Measurements from ENCODE around the gene WDR33.
A peak's percentile ranks its signal among the peaks of the same experiment; 100 is the strongest.

Gene WDR33

DNA sequence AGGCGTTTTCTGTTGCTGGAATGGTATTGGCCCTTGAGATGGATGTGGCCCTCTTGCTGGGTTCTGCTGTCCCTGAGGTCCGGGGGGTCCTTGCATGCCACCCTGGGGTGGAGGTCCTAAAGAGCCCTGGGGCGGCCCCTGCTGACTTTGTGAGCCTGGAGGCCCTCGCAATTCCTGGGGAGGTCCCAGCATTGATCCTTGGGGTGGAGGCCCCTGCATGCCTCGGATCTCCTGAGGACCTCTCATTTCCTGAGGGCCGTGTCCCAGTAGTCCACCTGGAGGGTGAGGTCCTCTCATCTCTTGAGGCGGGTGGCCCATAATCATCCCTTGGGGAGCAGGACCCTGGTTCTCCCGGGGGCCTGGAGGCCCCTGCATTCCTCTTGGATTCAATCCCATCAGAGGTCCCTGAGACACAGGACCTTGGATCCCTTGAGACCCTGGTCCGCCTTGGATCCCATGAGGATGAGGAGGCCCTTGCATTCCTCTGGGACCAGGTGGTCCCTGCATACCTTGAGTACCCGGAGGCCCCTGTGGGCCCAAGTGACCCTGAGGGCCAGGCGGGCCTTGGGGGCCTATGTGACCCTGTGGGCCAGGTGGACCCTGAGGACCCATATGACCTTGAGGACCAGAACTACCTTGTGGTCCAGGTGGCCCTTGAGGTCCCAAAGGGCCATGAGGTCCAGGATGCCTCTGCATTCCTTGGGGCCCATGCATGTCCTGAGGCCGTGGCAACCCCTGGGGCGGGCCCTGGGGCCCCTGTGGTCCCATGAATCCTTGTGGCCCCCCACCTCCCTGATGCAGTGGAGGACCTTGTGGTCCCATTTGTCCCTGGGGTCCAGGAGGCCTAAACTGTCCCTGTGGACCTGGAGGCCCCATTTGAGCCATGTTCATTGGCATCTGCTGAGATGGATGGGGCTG, 91.4 kb downstream of the WDR33 start:
- DNase-seq (ENCODE audit: low read depth): no peak

DNA sequence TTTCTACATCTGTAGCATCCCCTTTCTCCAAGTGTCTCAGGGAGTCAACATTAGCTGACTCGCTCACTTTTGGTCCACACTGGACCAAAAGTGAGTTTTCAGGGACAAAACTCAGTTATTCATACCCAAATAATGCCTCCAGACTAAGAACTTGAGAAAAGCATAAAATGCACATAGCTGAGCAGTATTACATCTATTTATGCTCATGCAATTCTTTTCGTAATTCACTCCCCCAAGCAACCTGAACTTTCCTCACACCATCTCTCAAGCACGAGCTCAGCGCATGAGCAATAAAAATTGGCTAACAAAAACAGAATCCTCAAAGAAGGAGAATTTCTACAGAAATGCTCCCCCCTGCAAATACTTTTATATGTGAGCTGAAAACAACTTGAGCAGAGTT, 92.7 kb downstream of the WDR33 start:
- no peak for DNase-seq (ENCODE audit: low read depth)

GRCh38 chr2:127715778-127716449, 95.1 kb downstream of the WDR33 start:
- no peak for DNase-seq (ENCODE audit: low read depth)

DNA sequence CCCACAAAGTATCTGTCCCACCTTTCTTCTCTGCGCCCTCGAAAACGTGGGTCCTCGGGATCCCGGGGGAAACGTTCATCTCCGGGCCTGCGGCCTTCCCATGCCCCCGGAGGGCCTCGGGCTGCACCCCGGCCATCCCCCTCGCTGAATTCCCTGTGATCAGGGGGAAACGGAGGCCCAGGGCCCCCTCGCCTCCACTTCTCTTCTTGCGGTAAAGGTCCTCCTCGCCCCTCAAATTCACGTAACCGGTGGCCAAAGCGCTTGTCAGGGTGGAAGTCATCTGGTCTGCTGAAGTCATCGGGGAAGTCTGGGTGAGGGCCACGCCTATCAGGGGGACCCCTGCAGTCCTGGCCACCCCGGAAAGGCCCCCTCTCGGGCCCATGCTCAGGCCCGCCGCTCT, 97.4 kb downstream of the WDR33 start:
- no peak for DNase-seq (ENCODE audit: low read depth)

GRCh38 chr2:127712999-127713398, 98.0 kb downstream of the WDR33 start:
- no peak for DNase-seq (ENCODE audit: low read depth)

- DNase-seq (ENCODE audit: low read depth): no peak
These were observed 101.6 kb downstream of the WDR33 start for GRCh38 chr2:127709336-127709735.

DNA sequence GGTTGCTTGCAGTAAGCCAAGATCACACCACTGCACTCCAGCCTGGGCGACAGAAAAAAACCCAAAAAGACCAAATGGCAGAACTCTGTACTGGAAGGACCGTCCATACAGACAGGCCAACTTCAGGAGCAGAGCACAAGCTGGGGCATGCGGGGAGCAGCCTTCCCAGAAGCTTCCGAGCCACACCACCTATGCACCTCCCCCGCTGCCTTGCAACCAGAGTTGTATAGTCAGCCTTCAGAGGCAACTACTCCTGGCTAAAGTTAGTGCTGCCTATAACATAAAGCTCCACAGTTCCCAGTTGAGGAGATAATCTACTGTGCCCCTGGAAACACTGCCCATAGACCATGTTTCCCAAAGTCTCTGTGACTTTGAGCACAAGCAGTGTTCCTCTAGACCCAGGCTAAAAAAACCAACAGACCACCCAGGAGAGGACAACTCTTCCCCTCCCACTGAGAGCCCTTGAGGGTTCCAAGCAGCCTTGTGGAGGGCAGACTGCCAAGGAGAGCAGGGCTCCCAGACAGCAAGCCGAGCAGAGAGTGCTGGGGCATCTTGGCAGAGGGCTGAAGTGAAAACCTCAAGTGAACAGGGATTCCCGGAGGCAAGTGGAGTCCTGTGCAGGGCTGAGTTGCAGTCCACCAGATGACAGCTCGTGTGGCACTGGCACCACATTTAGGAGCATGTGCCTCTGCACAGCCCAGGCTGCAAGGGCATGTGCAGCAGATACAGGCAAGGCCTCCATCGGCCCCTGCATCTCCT, 102.9 kb downstream of the WDR33 start:
- DNase-seq (ENCODE audit: low read depth): no peak

GRCh38 chr2:127706215-127706990, 104.6 kb downstream of the WDR33 start:
- no peak for DNase-seq (ENCODE audit: low read depth)

DNA sequence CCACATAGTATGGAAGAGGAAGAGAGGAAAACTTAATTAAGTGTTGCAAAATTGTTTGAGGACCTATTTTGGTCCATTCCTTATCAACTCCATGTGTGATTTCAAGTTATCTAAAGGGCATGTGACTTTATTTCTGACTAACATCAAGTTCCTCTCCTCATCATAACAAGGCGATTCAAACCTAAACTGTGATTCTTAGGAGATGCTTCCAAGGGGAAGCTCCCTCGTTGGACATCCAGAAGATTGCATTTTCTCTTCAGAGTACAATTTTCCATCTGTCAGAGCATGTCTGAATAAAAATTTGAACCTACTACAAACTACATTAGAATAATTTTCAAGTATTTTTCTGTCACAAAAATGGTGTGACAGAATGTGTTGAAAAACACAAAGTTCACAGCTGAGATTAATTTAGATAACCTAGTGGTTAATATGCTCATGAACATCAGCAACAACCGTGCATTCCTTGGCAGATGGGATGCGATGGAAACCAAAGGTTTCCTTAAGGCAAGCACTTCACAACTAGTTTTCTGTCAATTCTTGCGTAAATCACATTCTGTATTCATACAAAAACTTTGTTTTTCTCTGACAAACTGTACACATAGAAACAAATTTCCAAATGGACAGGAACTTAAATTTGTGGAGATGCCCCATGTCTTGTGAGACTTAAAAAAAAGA, 105.4 kb downstream of the WDR33 start:
- no peak for DNase-seq (ENCODE audit: low read depth)

- DNase-seq (ENCODE audit: low read depth): no peak
These were observed 106.2 kb downstream of the WDR33 start for GRCh38 chr2:127704641-127705390.

DNA sequence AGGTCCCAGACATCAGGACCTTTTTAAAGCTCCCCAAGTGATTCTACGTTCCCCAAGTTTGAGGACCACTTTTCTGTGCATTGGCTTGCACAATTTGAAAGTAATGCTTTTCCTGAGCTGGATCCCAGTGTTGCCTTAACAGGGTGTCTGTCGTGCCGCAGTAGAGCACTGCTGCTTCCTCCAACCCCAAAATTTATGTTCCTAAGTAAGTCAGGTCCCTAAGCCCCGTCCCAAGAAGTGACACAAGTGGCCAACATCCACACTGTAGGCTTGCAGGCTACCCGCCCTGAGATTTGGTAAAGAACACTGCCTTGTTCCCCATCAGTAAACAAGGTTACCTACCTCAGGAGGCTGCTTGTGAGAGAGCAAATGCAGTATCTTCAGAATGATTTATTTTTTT, 107.7 kb downstream of the WDR33 start:
- no peak for DNase-seq (ENCODE audit: low read depth)

DNA sequence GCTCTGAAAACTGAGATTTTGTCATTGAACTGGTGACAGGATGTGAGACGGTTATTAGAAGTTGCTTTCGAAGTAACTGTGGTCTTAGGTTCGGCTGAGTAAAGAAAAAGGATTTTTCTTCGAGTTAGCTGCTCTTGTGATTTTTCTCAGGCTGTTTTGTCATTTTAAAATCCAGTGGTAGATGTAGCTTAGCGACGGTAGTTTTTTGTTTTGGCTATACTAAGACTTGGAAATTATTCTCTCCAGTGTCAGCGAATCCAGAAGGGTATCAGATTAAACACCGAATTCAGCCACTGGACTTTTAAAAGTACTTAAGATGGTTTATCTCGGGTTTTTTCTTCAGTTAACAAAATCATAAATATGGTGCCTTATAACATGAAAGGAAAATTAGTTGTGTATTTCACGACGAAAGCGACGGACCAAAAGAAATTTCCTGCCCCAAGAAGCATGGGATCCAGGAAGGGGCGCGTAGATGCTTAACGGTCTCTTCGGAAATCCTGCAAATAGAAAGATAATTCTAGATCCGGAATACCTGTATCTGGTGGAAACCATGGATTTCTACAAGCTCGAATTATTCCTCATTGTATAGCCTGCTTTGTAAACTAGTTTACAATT, 108.5 kb downstream of the WDR33 start:
- DNase-seq (ENCODE audit: low read depth): no peak

DNA sequence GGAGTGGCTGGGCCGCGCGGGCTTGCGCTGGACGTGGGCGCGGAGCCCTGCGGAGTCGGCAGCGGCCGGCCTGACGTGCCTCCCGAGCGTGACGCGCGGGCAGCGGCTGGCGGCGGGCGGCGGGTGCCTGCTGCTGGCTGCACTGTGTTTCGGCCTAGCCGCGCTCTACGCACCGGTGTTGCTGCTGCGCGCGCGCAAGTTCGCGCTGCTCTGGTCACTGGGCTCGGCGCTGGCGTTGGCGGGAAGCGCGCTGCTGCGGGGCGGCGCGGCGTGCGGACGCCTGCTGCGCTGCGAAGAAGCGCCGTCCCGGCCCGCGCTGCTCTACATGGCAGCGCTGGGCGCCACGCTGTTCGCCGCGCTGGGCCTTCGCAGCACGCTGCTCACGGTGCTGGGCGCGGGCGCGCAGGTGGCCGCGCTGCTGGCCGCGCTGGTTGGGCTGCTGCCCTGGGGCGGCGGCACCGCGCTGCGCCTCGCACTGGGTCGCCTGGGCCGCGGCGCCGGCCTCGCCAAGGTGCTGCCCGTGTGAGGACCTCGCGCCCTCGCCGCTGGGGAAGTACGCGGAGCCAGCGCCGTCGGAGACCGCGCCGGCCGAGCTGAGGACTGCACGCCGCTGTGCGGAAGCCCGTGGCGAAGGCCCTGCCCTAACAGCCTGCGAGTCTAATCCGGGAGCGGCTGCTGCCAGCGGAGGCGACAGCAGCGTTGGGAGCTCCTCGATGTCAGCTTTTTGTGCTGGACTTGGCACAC, 109.1 kb downstream of the WDR33 start:
- DNase-seq (ENCODE audit: low read depth): no peak

GRCh38 chr2:127701193-127701650, 109.7 kb downstream of the WDR33 start, which contains the start of gene SFT2D3:
SFT2D3 (plus strand) TSS chr2:127701497; CDS start chr2:127701529, 32 bp downstream.
- peak; percentile 42 for DNase-seq (ENCODE audit: low read depth)

DNA sequence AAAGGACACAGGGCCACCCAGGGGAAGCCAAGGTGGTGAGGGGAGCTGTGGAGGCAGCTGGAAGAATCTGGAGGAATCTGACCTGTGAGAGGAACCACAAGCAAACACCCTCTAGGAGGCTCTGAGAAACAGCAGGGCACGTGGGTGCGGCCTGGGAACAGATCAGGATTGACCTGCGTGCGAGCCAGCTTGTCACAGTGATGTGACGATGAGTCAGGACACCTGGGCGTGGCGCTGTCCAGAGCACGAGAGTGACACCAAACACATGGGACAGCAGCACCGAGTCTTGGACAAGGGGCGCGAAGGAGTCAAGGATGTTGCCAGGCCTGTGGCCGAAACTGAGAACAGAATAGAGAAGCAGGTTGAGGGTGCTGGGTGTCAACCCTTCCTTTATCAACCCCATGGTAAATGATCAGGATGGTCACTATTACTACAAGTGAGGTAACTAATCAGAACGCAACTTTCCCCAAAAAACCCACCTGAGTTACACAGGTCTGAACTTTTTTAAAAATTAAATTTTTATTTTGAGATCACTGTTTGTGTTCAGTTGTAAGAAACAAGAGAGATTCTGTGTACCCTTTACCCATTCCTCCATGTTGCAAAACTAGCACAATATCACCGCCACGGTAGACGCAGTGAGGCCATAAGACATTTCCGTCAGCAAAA, 110.3 kb downstream of the WDR33 start:
- no peak for DNase-seq (ENCODE audit: low read depth)

- DNase-seq (ENCODE audit: low read depth): no peak
These were observed 112.2 kb downstream of the WDR33 start for GRCh38 chr2:127698553-127699355.

- DNase-seq (ENCODE audit: low read depth): no peak
These were observed 113.3 kb downstream of the WDR33 start for GRCh38 chr2:127697482-127698180.

All from non-pigmented ciliary epithelial cell (primary cell).